GM13977 (cell line): ENCODE measurements around the gene GRAMD1C.
"Not testable (repeated sequence)": the region's sequence is repeated elsewhere in the genome, so short reads cannot be mapped to it uniquely, and the experiment has no call there.

Experiments used
- DNase-seq: peaks from one replicate; pipeline ENCODE4 v3.0.0; 2012; ENCODE audit warnings: low spot score
- CTCF ChIP-seq: IDR thresholded peaks from 2 replicates; pipeline ENCODE4 v1.5.1; 2012; ENCODE audit warnings: mild to moderate bottlenecking, control low read depth; ENCODE audit not compliant: insufficient read depth; ENCODE audit errors: extremely low read depth, missing control alignments
- in situ Hi-C: fragments of 300-500 bp; cut with MboI; formaldehyde crosslinking; loops from one replicate; pipeline ENCODE4 v1.12.0; 2022; ENCODE audit warnings: low sequenced_read_pairs, low pct_unique_long_range_greater_than_20kb, mixed read lengths, inconsistent platforms; ENCODE audit not compliant: unreplicated experiment

GRAMD1C gene

GRCh38 chr3:113847664-113848461 lies 9.3 kb downstream of the GRAMD1C start:
- no peak for DNase-seq
- no peak for TF ChIP-seq CTCF
- in situ Hi-C loops = no loop called here

GRCh38 chr3:113849071-113849470 lies 10.5 kb downstream of the GRAMD1C start:
- DNase-seq = not testable (repeated sequence)

DNA sequence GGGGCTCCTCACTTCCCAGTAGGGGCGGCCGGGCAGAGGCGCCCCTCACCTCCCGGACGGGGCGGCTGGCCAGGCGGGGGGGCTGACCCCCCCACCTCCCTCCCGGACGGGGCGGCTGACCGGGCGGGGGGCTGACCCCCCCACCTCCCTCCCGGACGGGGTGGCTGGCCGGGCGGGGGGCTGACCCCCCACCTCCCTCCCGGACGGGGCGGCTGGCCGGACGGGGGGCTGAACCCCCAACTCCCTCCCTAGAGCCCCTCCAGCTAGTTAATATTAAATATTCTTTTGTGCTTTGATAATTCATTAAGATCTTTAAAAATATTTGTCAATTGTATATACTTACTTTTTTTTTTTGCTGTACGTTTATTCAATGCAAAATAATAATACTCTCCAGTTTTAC lies 11.3 kb downstream of the GRAMD1C start:
- DNase-seq, in situ Hi-C loops: not testable (repeated sequence)

More at GRCh38 chr3:113849071-113849470, 10.5 kb downstream of the GRAMD1C start:
- in situ Hi-C loops = not testable (repeated sequence)

GRCh38 chr3:113850391-113850790 lies 11.8 kb downstream of the GRAMD1C start:
- in situ Hi-C loops, DNase-seq: not testable (repeated sequence)

DNA sequence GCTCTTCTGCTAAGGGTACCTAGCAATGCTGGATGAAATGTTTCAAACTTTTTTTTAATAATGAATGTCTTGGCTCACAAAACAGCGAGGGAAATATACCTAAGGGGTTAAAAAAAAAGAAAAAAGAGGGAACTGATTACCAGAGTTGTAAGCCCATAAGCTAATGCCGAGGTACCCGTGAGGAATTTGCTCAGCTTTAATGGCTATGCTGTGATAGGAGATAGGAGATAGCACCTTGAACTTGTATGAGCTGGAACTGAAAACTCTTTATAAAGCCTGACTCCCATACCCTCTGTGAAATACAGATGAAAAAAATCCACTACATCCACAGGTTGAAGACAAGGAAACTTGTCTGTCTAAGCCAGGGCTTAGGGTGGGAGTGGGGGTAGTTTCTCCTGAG lies 13.9 kb downstream of the GRAMD1C start:
- no peak for DNase-seq
- TF ChIP-seq CTCF = no peak
- in situ Hi-C loops = no loop called here

DNA sequence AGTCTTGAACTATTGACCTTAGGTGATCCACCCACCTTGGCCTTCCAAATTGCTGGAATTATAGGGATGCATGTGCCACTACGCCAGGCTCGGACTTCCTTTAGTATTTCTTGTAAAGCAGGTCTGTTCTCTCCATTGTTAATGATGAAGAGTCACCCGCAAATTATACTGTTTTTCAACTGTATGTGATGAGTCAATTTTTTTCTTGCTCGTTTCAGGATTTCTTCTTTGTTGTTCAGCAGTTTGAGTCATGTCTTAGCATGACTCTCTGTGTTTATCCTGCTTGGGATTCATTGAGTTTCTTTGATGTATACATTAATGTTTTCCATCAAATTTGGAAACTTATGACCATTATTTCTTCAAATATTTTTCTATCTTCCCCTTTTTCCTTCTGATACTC lies 28.9 kb downstream of the GRAMD1C start:
- no peak for DNase-seq
- in situ Hi-C loops = no loop called here
- no peak for TF ChIP-seq CTCF

DNA sequence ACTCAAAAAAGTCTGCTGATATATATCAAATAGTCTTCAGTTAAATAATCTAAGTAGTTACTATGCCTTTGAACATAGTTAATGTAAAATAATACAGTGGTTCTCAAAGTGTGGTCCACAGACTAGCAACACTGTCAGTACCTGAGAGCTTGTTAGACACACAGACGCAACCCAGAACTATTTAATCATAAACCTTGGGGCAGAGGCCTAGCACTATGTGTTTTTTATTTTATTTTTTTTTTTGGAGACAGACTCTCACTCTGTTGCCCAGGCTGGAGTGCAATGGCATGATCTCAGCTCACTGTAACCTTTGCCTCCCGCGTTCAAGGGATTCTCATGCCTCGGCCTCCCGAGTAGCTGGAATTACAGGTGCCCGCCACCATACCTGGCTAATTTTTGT lies 34.7 kb downstream of the GRAMD1C start:
- no peak for TF ChIP-seq CTCF
- in situ Hi-C loops = no loop called here
- DNase-seq = no peak

DNA sequence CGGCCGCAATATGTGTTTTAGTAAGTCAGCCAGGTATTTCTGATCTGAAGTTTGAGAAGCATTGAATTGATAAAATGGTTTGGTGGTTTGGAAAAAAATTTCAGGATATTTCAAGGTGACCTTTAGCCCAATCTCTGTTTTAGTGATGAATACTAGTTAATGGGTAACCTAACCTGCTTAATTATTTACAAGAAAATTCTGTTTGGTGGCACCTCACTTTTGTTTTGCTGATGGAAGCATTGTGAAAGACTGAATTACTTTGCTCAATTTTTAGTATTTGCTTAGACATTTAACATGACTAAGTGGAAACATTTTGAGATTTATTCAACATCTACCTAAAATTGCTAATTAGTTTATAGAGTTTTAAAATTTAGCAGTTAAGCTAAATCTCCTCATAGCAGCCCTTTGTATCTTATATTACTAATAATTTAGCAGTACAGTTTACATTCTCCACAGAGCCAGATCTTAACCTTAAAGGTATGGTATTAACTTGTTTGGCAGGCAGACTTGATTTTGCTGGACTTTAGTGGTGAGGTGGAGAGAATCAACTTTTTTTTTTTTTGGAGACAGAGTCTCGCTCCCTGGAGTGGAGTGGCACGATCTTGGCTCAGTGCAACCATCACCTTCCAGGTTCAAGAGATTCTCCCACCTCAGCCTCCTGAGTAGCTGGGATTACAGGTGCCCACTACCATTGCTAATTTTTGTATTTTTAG lies 35.4 kb downstream of the GRAMD1C start:
- no peak for DNase-seq
- TF ChIP-seq CTCF = no peak
- in situ Hi-C loops = no loop called here
